Tibial nerve (tissue), 4 donors: ENCODE measurements around the gene VEGFA.

Source experiments
- EP300 ChIP-seq, 2 donors: sonication (generic); formaldehyde crosslinking; IDR thresholded peaks; one replicate each; pipeline ENCODE4 v1.6.1; 2017; ENCODE audit warnings: antibody characterized with exemption in 2 of 2, mild to moderate bottlenecking in 1 of 2
- POLR2A ChIP-seq, 2 donors: fragments of 450-650 bp; IDR thresholded peaks; one replicate each; pipeline ENCODE4 v1.6.1; 2017; ENCODE audit warnings: antibody characterized with exemption in 2 of 2, mild to moderate bottlenecking in 2 of 2, moderate library complexity in 2 of 2
- TF ChIP-seq, protein P1 (sequence below), 5 experiments: fragments of 200-600 bp in 3 of 5; fragments of 450-650 bp in 2 of 5; sonication (generic) in 3 of 5; IDR thresholded peaks; one replicate each; pipeline ENCODE4 v1.5.1; 2016 to 2019; ENCODE audit warnings: antibody characterized with exemption in 5 of 5, mild to moderate bottlenecking in 3 of 5, moderate library complexity in 2 of 5

DNA sequence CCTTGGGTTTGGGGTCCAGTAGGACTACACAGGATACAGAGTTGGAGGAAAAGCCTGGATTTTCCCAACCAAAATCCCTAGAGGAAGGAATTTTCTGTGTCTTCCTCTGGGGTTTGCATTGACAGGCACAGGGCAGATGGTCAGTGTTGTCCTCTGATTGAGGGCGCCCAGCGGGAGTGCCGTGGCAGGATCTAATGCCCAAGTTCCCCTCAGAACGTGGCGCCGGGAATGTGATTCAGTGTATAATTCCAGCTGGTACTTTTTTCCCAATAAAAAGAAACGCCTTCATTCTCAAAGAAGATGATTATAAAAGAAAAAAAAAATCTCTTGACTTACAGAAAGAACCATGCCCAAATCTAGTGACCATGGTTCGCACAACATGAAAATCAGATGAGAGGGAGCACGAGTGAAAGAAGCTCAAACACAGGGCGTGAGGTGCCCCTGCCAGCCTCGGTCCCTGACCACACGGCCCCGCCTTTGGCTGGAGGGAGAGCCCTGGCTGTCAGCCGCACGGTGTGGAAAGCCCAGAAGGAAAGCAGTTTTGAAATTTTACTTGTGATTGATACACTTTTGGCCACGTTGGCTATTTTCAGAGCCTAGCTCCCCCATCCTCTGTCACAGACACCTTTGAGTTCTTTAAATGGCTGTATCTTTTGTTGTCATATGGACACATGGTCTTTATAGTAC lies 31.6 kb downstream of the VEGFA start:
- TF ChIP-seq POLR2A (IDR thresholded peaks at IDR 0.05) = no peak
- TF ChIP-seq, protein P1, sequence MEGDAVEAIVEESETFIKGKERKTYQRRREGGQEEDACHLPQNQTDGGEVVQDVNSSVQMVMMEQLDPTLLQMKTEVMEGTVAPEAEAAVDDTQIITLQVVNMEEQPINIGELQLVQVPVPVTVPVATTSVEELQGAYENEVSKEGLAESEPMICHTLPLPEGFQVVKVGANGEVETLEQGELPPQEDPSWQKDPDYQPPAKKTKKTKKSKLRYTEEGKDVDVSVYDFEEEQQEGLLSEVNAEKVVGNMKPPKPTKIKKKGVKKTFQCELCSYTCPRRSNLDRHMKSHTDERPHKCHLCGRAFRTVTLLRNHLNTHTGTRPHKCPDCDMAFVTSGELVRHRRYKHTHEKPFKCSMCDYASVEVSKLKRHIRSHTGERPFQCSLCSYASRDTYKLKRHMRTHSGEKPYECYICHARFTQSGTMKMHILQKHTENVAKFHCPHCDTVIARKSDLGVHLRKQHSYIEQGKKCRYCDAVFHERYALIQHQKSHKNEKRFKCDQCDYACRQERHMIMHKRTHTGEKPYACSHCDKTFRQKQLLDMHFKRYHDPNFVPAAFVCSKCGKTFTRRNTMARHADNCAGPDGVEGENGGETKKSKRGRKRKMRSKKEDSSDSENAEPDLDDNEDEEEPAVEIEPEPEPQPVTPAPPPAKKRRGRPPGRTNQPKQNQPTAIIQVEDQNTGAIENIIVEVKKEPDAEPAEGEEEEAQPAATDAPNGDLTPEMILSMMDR (IDR thresholded peaks at IDR 0.05) = no peak
- TF ChIP-seq EP300 (IDR thresholded peaks at IDR 0.05) = peak in 1 of 2 donors; percentile 40
